Type B pancreatic cell (in vitro differentiated cells): ENCODE results near the gene RASSF4. TPM values are rescaled to one million over a fixed set of nuclear protein-coding genes. Genes with fewer than 3 reads are reported as not detected.

Source experiments
- DNase-seq: peaks from one replicate; pipeline ENCODE4 v3.0.0; 2021; ENCODE audit warnings: mixed read lengths; ENCODE audit not compliant: unreplicated experiment; ENCODE audit errors: extremely low spot score
- H3K27ac Mint-ChIP-seq: 2 replicates; pipeline ENCODE4 v1.8.0; 2021; ENCODE audit warnings: mild to moderate bottlenecking, mixed read lengths
- H3K27me3 Mint-ChIP-seq: 2 replicates; pipeline ENCODE4 v1.8.0; 2021; ENCODE audit warnings: mixed read lengths
- H3K36me3 Mint-ChIP-seq: 2 replicates; pipeline ENCODE4 v1.8.0; 2021; ENCODE audit warnings: mixed read lengths
- H3K4me1 Mint-ChIP-seq: one replicate; pipeline ENCODE4 v1.8.0; 2021; ENCODE audit warnings: mixed read lengths; ENCODE audit not compliant: unreplicated experiment
- H3K4me3 Mint-ChIP-seq: 2 replicates; pipeline ENCODE4 v1.8.0; 2021; ENCODE audit warnings: mild to moderate bottlenecking, mixed read lengths
- H3K9me3 Mint-ChIP-seq: 2 replicates; pipeline ENCODE4 v1.8.0; 2021; ENCODE audit warnings: mixed read lengths
- total RNA-seq: library from RNA; stranded (reverse); gene quantifications from 2 replicates; pipeline ENCODE4 v1.2.1, GENCODE V29; 2021; ENCODE audit warnings: low replicate concordance
- TF ChIP-seq, protein P1 (sequence below): fragments of 200-600 bp; sonication (generic); conservative IDR thresholded peaks from 2 replicates; pipeline ENCODE4 v1.5.0; 2021; ENCODE audit warnings: antibody characterized with exemption, mild to moderate bottlenecking

RASSF4 gene
- total RNA-seq, 1 donor from 2014 or later = 27.9 TPM

DNA sequence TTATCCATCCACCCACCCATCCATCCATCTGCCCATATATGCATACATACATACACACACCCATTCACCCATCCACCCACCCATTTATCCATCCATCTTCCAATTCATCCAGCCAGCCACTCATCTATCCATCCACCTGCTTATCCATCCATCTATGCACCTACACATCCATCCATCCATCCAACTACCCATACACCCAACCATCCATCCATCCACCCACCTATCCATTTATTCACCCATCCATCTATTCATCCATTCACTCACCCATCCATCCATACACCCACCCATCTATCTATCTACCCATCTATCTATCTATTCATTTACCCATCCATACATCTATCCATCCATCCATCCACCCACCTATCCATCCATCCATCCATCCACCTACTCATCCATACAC, 31.1 kb upstream of the RASSF4 start:
- Mint-ChIP-seq H3K36me3 (no peaks in the 10 kb centered on the region), H3K27ac (no peak overlapping the region), H3K9me3 (no peaks in the 10 kb centered on the region), H3K27me3 (peaks cover 4% of the 10 kb centered on the region), H3K4me1 (no peaks in the 10 kb centered on the region), H3K4me3 (no peak overlapping the region)
- DNase-seq = peak; percentile 10
- TF ChIP-seq, protein P1, sequence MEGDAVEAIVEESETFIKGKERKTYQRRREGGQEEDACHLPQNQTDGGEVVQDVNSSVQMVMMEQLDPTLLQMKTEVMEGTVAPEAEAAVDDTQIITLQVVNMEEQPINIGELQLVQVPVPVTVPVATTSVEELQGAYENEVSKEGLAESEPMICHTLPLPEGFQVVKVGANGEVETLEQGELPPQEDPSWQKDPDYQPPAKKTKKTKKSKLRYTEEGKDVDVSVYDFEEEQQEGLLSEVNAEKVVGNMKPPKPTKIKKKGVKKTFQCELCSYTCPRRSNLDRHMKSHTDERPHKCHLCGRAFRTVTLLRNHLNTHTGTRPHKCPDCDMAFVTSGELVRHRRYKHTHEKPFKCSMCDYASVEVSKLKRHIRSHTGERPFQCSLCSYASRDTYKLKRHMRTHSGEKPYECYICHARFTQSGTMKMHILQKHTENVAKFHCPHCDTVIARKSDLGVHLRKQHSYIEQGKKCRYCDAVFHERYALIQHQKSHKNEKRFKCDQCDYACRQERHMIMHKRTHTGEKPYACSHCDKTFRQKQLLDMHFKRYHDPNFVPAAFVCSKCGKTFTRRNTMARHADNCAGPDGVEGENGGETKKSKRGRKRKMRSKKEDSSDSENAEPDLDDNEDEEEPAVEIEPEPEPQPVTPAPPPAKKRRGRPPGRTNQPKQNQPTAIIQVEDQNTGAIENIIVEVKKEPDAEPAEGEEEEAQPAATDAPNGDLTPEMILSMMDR = no peak

DNA sequence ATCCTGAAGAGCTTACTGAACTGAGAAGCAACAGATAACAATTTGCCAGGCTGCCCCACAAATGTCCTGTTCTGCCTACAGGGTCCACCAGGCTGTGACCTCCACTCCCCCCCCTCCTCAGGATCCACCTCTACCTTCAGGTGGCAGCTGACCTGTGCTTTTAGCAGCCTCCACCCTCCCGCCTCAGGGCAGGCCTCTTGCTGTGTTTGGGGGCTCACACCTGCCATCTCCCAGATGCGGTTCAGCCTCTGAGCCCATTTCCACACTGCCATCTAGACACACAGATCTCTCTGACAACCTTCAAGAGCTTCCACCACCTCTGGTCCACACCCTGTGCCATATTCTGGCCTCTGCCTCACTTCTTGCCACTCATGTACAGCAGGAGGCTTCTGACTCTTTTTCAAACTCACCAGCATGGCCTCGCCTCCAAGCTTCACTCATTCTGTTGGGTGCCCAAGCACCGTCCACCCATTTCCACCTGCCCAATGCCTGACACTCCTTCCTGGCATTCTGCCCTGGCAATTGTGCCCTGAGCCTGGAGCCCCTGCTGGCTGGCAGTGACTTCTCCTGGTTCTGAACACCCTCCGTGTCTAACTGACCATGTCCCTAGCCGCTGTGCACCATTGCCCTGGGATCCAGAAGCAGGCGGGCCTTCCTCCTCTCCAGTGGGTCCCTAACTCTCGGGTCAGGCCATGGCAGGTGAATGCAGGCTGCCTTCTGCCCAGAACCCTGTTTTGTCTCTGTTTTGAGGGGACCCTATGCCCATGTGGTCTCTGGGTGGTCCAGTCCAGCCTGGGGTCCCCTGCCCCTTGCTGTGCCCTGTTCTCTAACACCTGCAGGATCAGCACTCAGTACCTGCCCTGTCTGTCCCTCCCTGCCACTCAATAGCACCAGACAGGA, 30.0 kb upstream of the RASSF4 start:
- TF ChIP-seq, protein P1 = no peak
- Mint-ChIP-seq H3K27ac (no peak overlapping the region), H3K9me3 (no peaks in the 10 kb centered on the region), H3K4me3 (no peak overlapping the region), H3K27me3 (peaks cover 4% of the 10 kb centered on the region), H3K36me3 (no peaks in the 10 kb centered on the region), H3K4me1 (no peaks in the 10 kb centered on the region)
- DNase-seq = peak; percentile 60

DNA sequence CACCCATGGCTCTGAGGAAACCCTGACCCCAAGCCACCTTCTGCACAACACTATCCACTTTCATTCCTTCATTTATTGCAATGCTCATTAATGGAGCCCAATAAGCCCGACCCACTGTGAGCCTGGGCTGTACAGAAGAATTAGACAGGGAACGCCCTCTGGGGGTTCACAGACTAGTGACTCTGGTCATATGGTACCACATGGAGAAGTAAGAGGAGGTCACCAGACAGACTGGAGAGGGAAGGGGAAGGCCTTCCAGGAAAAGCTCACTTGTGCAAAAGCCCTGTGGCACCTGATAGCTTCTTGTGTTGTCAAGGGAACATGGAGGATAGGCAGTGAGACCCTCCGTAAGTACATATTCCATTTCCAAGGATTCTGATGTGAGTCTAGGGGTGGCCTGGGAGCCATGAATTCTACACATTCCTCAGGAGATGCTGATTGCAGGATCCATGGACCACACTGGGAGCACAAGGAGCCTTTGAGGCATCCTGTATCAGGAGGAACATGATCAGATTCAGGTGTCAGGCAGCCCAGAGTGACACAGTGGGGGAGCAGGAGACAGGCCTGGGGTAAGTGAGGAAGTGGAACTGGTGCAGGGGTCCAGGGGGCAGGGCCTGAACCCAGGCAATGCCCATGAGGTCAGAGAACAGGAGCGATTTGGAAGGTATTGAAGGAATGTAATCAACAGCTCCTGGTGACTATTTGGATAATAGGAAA, 28.5 kb upstream of the RASSF4 start:
- Mint-ChIP-seq H3K9me3 (no peaks in the 10 kb centered on the region), H3K27ac (no peak overlapping the region), H3K4me3 (no peak overlapping the region), H3K27me3 (peaks cover 4% of the 10 kb centered on the region), H3K36me3 (no peaks in the 10 kb centered on the region), H3K4me1 (peaks cover 5% of the 10 kb centered on the region)
- peak; percentile 27 for DNase-seq
- TF ChIP-seq, protein P1 = no peak

DNA sequence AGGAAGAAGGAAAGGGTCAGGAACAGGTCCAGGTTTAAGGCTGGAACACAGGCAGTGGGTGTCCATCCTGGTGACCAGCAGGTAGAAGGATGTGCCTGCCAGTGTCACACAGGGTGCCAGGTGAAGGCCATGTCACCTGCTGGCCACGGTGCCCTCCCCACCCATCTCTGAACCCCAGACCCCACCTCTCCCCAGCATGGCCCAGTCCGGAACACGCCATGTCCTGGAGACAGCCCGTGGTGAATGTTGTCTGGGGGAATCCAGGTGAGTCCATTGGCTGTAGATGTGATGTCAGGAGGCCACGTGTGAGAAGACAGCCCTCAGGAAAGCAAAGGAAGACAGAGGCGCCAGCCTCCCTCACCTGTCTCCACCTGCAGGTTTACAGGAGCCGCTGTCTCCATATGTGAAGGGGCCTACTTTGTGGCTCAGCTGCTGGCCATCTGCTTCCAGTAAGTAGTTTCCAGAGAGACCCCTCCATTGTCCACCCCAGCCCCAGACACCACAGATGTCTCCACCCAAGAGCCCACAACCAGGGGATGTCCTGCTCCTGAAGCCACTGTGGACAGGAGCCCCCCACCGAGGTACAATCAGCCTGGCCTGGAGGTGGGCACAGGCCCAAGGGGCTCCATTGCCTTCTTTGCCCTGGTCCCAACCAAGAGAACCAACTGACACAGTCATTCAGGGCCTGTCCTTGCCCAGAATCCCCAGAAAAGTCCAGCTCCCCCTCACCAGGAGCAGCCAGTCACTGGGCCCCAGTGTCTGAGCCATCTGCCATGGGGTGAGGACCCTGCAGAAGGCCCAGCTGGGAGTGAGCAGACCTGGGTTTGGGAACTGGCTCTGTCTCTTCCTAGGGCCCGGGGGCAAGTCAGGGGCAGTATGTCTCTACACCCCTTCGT, 27.7 kb upstream of the RASSF4 start:
- peak; percentile 52 for DNase-seq
- Mint-ChIP-seq H3K36me3 (no peaks in the 10 kb centered on the region), H3K27me3 (peaks cover 4% of the 10 kb centered on the region), H3K9me3 (no peaks in the 10 kb centered on the region), H3K4me1 (peaks cover 5% of the 10 kb centered on the region), H3K4me3 (no peak overlapping the region), H3K27ac (no peak overlapping the region)
- TF ChIP-seq, protein P1 = no peak
